K562 (cell line): ENCODE results near the gene FAM227B. TPM values are rescaled to one million over a fixed set of nuclear protein-coding genes. Genes with fewer than 3 reads are reported as not detected.

ENCODE experiments used
- ARID3A ChIP-seq: IDR thresholded peaks from 2 replicates; pipeline ENCODE4 v1.6.1; 2012; ENCODE audit warnings: low read depth, low read length, improper control_type of control experiment, borderline replicate concordance
- CEBPG ChIP-seq, 3 experiments: fragments of 200-800 bp in 1 of 3; sonication (Bioruptor generic) in 1 of 3; sonication (generic) in 1 of 3; formaldehyde crosslinking in 1 of 3; IDR thresholded peaks in 2 of 3; conservative IDR thresholded peaks in 1 of 3; 2 replicates each; pipeline versions ENCODE4 v1.6.1 to v1.8.0; 2016 to 2022; ENCODE audit warnings: missing compliant biosample characterization in 2 of 3, missing genetic modification characterization in 2 of 3, mild to moderate bottlenecking in 1 of 3, missing genetic modification reagents in 1 of 3
- CHCHD3 ChIP-seq: fragments of 250-450 bp; sonication (Bioruptor Pico); IDR thresholded peaks from 2 replicates; pipeline ENCODE4 v2.1.2; 2022; ENCODE audit warnings: mild to moderate bottlenecking
- CHD1 ChIP-seq: fragments of 200-600 bp; sonication (generic); IDR thresholded peaks from one replicate; pipeline ENCODE4 v1.6.1; 2012; ENCODE audit warnings: mild to moderate bottlenecking, moderate library complexity, low read length, inconsistent platforms
- MAFF ChIP-seq: IDR thresholded peaks from 2 replicates; pipeline ENCODE4 v1.6.1; 2012; ENCODE audit warnings: low read length, improper control_type of control experiment
- MXI1 ChIP-seq: IDR thresholded peaks from 2 replicates; pipeline ENCODE4 v1.6.1; 2011; ENCODE audit warnings: low read depth, mild to moderate bottlenecking, improper control_type of control experiment, low read length
- NFE2 ChIP-seq: IDR thresholded peaks from 2 replicates; pipeline ENCODE4 v1.6.1; 2014; ENCODE audit warnings: antibody characterized with exemption, low read depth
- SAFB ChIP-seq: fragments of 200-400 bp; formaldehyde crosslinking; IDR thresholded peaks from 2 replicates; pipeline ENCODE4 v1.6.1; 2017; ENCODE audit warnings: low read depth, low read length, borderline replicate concordance
- SNAPC5 ChIP-seq: fragments of 250-450 bp; sonication (Bioruptor Pico); IDR thresholded peaks from 2 replicates; pipeline ENCODE4 v1.8.0; 2021; ENCODE audit warnings: moderate library complexity, mild to moderate bottlenecking, inconsistent platforms
- SNRNP70 ChIP-seq: fragments of 200-400 bp; formaldehyde crosslinking; optimal IDR thresholded peaks from 2 replicates; pipeline ENCODE3; 2017; ENCODE audit warnings: low read depth, low read length
- TOE1 ChIP-seq, 2 experiments: fragments of 450-650 bp in 1 of 2; sonication (generic) in 1 of 2; formaldehyde crosslinking in 1 of 2; IDR thresholded peaks; 2 replicates each; pipeline versions ENCODE4 v1.7.1 to v1.8.0; 2016 to 2022; ENCODE audit warnings: borderline replicate concordance in 2 of 2, mild to moderate bottlenecking in 2 of 2, antibody characterized with exemption in 1 of 2, inconsistent platforms in 1 of 2, low read depth in 1 of 2, missing genetic modification reagents in 1 of 2, moderate library complexity in 1 of 2
- ZNF175 ChIP-seq: fragments of 200-800 bp; sonication (Bioruptor generic); IDR thresholded peaks from 2 replicates; pipeline ENCODE4 v1.6.1; 2016; ENCODE audit warnings: low read depth, mild to moderate bottlenecking, missing genetic modification characterization, missing compliant biosample characterization
- polyA plus RNA-seq, 8 experiments: library from polyadenylated mRNA; depleted of rRNA in 4 of 8; stranded (reverse) in 5 of 8; unstranded in 3 of 8; fragments of >200 nt; fragmentation: Nextera tagmentation in 2 of 8; fragmentation: Illumina TruSeq in 1 of 8; extraction: Ambion mirVana in 2 of 8; extraction: Trizol in 1 of 8; gene quantifications; 2 replicates each; pipeline versions ENCODE4 v1.2.1 to v1.2.3, GENCODE V29; 2011 to 2014; ENCODE audit warnings: inconsistent platforms in 1 of 8, missing spikeins in 1 of 8
- total RNA-seq, 7 experiments: library from RNA; depleted of rRNA in 6 of 7; stranded (reverse); fragments of >200 nt in 6 of 7; fragmentation: Illumina TruSeq in 2 of 7; extraction: Trizol in 2 of 7; gene quantifications; 2 replicates each; pipeline versions ENCODE4 v1.2.1 to v1.2.3, GENCODE V29; 2011 to 2021; ENCODE audit warnings: low replicate concordance in 1 of 7
- TF ChIP-seq, protein P1 (sequence below): fragments of 450-650 bp; formaldehyde crosslinking; IDR thresholded peaks from 2 replicates; pipeline ENCODE4 v1.4.0; 2020; ENCODE audit warnings: mild to moderate bottlenecking, moderate library complexity
- TF ChIP-seq, protein P2 (sequence below): sonication (generic); formaldehyde crosslinking; IDR thresholded peaks from 2 replicates; pipeline ENCODE4 v1.8.0; 2022; ENCODE audit warnings: mild to moderate bottlenecking, missing genetic modification reagents
- TF ChIP-seq, protein P3 (sequence below): sonication (generic); formaldehyde crosslinking; IDR thresholded peaks from 2 replicates; pipeline ENCODE4 v1.8.1; 2022; ENCODE audit warnings: missing genetic modification reagents

FAM227B gene
- total and polyA plus RNA-seq, 9 of the 15 experiments (the other 6 are each of a cell fraction or from before 2014, with no cell fraction given): 5.1 to 12.5 (median 11.2) TPM

DNA sequence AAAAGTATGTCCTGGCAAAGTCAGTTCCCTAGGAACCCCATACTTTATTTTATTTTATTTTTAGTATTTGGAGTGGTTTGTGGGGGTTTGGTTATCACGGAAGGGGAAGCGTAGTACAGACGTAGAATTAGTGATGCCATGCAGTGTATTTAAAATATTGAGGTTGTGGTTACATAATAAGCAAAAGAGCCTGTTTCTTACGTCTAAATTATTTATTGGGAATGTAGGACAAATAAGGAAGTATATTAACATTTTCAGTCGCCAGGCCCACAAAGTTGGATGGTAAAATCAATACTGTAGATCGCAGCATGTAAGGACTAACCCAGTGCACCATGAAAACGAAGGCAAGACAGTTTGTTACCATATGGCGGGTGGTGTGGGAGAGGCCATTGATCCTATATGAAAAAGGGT, 788 bp upstream of the FAM227B start (continued):
- TF ChIP-seq, protein P1, sequence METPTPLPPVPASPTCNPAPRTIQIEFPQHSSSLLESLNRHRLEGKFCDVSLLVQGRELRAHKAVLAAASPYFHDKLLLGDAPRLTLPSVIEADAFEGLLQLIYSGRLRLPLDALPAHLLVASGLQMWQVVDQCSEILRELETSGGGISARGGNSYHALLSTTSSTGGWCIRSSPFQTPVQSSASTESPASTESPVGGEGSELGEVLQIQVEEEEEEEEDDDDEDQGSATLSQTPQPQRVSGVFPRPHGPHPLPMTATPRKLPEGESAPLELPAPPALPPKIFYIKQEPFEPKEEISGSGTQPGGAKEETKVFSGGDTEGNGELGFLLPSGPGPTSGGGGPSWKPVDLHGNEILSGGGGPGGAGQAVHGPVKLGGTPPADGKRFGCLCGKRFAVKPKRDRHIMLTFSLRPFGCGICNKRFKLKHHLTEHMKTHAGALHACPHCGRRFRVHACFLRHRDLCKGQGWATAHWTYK (CRISPR knock-in tag): no peak
- TF ChIP-seq TOE1 (IDR thresholded peaks at IDR 0.05; ENCODE audit: borderline replicate concordance) (no peak), TOE1 (CRISPR knock-in tag; IDR thresholded peaks at IDR 0.05; ENCODE audit: borderline replicate concordance, low read depth) (no peak), NFE2 (no peak), SNAPC5 (CRISPR knock-in tag) (no peak), CHCHD3 (CRISPR knock-in tag) (no peak), ZNF175 (CRISPR knock-in tag) (0 out of 2 replicates have a peak, but pooled peaks have one; percentile 60), SNRNP70 (no peak), MAFF (no peak), CHD1 (peak; percentile 38), SAFB (no peak), ARID3A (no peak), MXI1 (no peak), CEBPG (CRISPR knock-in tag; IDR thresholded peaks at IDR 0.05) (no peak), CEBPG (tag; conservative IDR thresholded peaks at IDR 0.05 in 1 of 2, IDR thresholded peaks at IDR 0.05 in 1 of 2) (no peak)
- TF ChIP-seq, protein P2, sequence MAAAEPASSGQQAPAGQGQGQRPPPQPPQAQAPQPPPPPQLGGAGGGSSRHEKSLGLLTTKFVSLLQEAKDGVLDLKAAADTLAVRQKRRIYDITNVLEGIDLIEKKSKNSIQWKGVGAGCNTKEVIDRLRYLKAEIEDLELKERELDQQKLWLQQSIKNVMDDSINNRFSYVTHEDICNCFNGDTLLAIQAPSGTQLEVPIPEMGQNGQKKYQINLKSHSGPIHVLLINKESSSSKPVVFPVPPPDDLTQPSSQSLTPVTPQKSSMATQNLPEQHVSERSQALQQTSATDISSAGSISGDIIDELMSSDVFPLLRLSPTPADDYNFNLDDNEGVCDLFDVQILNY (CRISPR knock-in tag): no peak
- TF ChIP-seq, protein P3, sequence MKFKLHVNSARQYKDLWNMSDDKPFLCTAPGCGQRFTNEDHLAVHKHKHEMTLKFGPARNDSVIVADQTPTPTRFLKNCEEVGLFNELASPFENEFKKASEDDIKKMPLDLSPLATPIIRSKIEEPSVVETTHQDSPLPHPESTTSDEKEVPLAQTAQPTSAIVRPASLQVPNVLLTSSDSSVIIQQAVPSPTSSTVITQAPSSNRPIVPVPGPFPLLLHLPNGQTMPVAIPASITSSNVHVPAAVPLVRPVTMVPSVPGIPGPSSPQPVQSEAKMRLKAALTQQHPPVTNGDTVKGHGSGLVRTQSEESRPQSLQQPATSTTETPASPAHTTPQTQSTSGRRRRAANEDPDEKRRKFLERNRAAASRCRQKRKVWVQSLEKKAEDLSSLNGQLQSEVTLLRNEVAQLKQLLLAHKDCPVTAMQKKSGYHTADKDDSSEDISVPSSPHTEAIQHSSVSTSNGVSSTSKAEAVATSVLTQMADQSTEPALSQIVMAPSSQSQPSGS (CRISPR knock-in tag): no peak
